Mononuclear cell (primary cell): ENCODE measurements around the gene GAB3. TPM values are rescaled to one million over a fixed set of nuclear protein-coding genes. Genes with fewer than 3 reads are reported as not detected.
"Not testable (repeated sequence)": the region's sequence is repeated elsewhere in the genome, so short reads cannot be mapped to it uniquely, and the experiment has no call there.

Experiments
- H3K27me3 ChIP-seq: 2 replicates; pipeline ENCODE4 v1.6.0; 2011; ENCODE audit warnings: low read length, control low read depth; ENCODE audit not compliant: insufficient read depth
- H3K4me1 ChIP-seq: 2 replicates; pipeline ENCODE4 v1.5.1; 2011; ENCODE audit warnings: mild to moderate bottlenecking, low read length, control low read depth; ENCODE audit not compliant: insufficient read depth
- H3K4me3 ChIP-seq: 2 replicates; pipeline ENCODE4 v1.5.1; 2011; ENCODE audit warnings: mild to moderate bottlenecking, low read length, moderate library complexity
- H3K9me3 ChIP-seq: 2 replicates; pipeline ENCODE4 v1.5.1; 2011; ENCODE audit warnings: low read depth, mild to moderate bottlenecking, control low read depth, low read length
- total RNA-seq: library from RNA; depleted of rRNA; stranded (reverse); fragments of >200 nt; gene quantifications from one replicate; pipeline ENCODE4 v1.2.3, GENCODE V29; 2012

Gene GAB3
- total RNA-seq, 1 donor, result 10.1 TPM

- Histone ChIP-seq H3K9me3 (no peaks in the 10 kb centered on the region), H3K4me3 (no peak overlapping the region), H3K27me3 (no peaks in the 10 kb centered on the region), H3K4me1 (peaks cover 3% of the 10 kb centered on the region)
Measured at GRCh38 chrX:154661170-154661569, 89.7 kb downstream of the GAB3 start.

- H3K27me3 ChIP-seq, result no peaks in the 10 kb centered on the region
- no peaks in the 10 kb centered on the region for H3K9me3 ChIP-seq
- H3K4me1 ChIP-seq, result peaks cover 3% of the 10 kb centered on the region
- no peak overlapping the region for H3K4me3 ChIP-seq
Measured at GRCh38 chrX:154660541-154660940, 90.3 kb downstream of the GAB3 start.

- peaks cover 3% of the 10 kb centered on the region for H3K4me1 ChIP-seq
- no peak overlapping the region for H3K4me3 ChIP-seq
- H3K9me3 ChIP-seq, result no peaks in the 10 kb centered on the region
- no peaks in the 10 kb centered on the region for H3K27me3 ChIP-seq
Measured at GRCh38 chrX:154658957-154659356, 91.9 kb downstream of the GAB3 start.

- Histone ChIP-seq H3K4me3 (no peak overlapping the region), H3K4me1 (peaks cover 3% of the 10 kb centered on the region), H3K27me3 (no peaks in the 10 kb centered on the region), H3K9me3 (no peaks in the 10 kb centered on the region)
Measured at GRCh38 chrX:154658187-154658586, 92.7 kb downstream of the GAB3 start.

GRCh38 chrX:154657226-154657805 is 93.6 kb downstream of the GAB3 start:
- Histone ChIP-seq H3K4me1 (peaks cover 1% of the 10 kb centered on the region), H3K4me3 (no peak overlapping the region), H3K27me3 (no peaks in the 10 kb centered on the region), H3K9me3 (no peaks in the 10 kb centered on the region)

- H3K9me3 ChIP-seq, result no peaks in the 10 kb centered on the region
- H3K27me3 ChIP-seq, result no peaks in the 10 kb centered on the region
- H3K4me3 ChIP-seq, result no peak overlapping the region
- no peaks in the 10 kb centered on the region for H3K4me1 ChIP-seq
Measured at GRCh38 chrX:154655786-154656185, 95.1 kb downstream of the GAB3 start.

GRCh38 chrX:154655346-154655745 is 95.5 kb downstream of the GAB3 start:
- H3K4me1 ChIP-seq, result no peaks in the 10 kb centered on the region
- no peaks in the 10 kb centered on the region for H3K9me3 ChIP-seq
- H3K27me3 ChIP-seq, result no peaks in the 10 kb centered on the region
- H3K4me3 ChIP-seq, result no peak overlapping the region

GRCh38 chrX:154654925-154655324 is 96.0 kb downstream of the GAB3 start:
- Histone ChIP-seq H3K9me3 (no peaks in the 10 kb centered on the region), H3K4me1 (no peaks in the 10 kb centered on the region), H3K27me3 (no peaks in the 10 kb centered on the region), H3K4me3 (no peak overlapping the region)

- H3K27me3 ChIP-seq, result no peaks in the 10 kb centered on the region
- no peaks in the 10 kb centered on the region for H3K9me3 ChIP-seq
- no peaks in the 10 kb centered on the region for H3K4me1 ChIP-seq
- H3K4me3 ChIP-seq, result no peak overlapping the region
Measured at GRCh38 chrX:154654372-154654771, 96.5 kb downstream of the GAB3 start.

GRCh38 chrX:154653413-154653812 is 97.5 kb downstream of the GAB3 start, which contains the start of gene CTAG2:
TSS of gene CTAG2 (minus strand) at chrX:154653579. CDS start at chrX:154653515, 64 bp downstream.
- not testable (repeated sequence) for H3K4me3 ChIP-seq, H3K9me3 ChIP-seq, H3K27me3 ChIP-seq, H3K4me1 ChIP-seq

- Histone ChIP-seq H3K27me3 (no peaks in the 10 kb centered on the region), H3K4me1 (no peaks in the 10 kb centered on the region), H3K4me3 (no peak overlapping the region), H3K9me3 (no peaks in the 10 kb centered on the region)
Measured at GRCh38 chrX:154653048-154653401, 97.9 kb downstream of the GAB3 start.

GRCh38 chrX:154652311-154653047 is 98.4 kb downstream of the GAB3 start:
- Histone ChIP-seq H3K9me3 (no peaks in the 10 kb centered on the region), H3K4me3 (no peak overlapping the region), H3K27me3 (no peaks in the 10 kb centered on the region), H3K4me1 (no peaks in the 10 kb centered on the region)

GRCh38 chrX:154650221-154650510 is 100.7 kb downstream of the GAB3 start:
- Histone ChIP-seq H3K27me3 (no peaks in the 10 kb centered on the region), H3K4me1 (no peaks in the 10 kb centered on the region), H3K9me3 (no peaks in the 10 kb centered on the region), H3K4me3 (no peak overlapping the region)

GRCh38 chrX:154649503-154650220 is 101.2 kb downstream of the GAB3 start:
- H3K27me3 ChIP-seq, result no peaks in the 10 kb centered on the region
- H3K4me1 ChIP-seq, result no peaks in the 10 kb centered on the region
- H3K9me3 ChIP-seq, result no peaks in the 10 kb centered on the region
- no peak overlapping the region for H3K4me3 ChIP-seq

- Histone ChIP-seq H3K9me3 (no peaks in the 10 kb centered on the region), H3K27me3 (no peaks in the 10 kb centered on the region), H3K4me1 (no peaks in the 10 kb centered on the region), H3K4me3 (no peak overlapping the region)
Measured at GRCh38 chrX:154648931-154649330, 101.9 kb downstream of the GAB3 start.
